ENCODE data around the gene PACS2.
"Not testable (repeated sequence)": the region's sequence is repeated elsewhere in the genome, so short reads cannot be mapped to it uniquely, and the experiment has no call there.

Gene PACS2

DNA sequence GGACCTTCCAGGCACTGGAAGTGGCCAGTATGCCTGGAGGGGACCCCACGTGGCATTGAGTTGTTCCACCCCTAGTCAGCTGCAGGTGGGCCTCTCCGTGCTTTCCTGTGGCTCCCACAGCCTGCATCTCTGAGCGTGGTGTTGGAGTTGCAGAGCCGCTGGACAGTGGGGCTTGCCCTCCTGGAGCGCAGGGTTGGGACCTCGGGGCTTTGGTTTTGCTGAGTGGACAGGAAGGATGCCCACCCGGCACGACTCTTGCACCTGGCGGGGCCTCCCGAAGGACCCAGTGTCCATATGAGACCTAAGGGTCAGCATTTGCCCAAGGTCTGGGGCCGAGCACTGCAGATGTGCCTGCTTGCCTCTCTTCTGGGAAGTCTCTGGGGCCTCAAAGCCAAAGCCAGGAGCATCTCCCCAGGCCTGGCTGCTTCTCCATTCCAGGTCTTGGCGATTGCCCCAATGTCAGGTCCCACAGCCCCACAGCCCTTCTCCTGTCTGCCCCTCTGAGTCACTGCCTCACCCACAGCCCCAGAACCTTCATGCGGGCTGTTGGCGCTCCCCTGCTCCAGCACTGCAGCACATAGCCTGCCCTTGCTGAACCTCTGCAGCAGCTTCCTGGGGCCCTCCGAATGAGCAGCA, 1.5 kb downstream of the PACS2 start:
- DNase-seq (ENCODE audit: low read depth in 2 of 2), result no peak

DNA sequence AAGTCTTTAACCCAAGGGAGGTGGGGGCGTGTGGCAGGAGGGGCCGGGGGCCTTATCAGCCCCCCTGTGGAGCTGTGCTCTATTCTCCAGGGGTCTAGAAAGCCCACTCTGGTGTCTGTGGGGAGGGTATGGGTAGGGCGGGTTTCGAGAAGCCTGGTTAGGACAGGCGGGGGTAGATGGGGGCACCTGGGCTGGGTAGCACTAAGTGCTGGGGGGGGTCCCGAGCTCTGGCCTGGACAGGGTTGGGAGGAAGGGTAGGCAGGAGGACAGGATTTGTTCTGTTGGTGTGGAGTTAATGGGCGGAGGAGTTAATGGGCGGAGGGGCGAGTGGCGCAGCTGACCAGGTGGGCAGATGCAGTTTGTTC, 2.0 kb downstream of the PACS2 start:
- no peak for DNase-seq (ENCODE audit: low read depth in 2 of 2)

DNA sequence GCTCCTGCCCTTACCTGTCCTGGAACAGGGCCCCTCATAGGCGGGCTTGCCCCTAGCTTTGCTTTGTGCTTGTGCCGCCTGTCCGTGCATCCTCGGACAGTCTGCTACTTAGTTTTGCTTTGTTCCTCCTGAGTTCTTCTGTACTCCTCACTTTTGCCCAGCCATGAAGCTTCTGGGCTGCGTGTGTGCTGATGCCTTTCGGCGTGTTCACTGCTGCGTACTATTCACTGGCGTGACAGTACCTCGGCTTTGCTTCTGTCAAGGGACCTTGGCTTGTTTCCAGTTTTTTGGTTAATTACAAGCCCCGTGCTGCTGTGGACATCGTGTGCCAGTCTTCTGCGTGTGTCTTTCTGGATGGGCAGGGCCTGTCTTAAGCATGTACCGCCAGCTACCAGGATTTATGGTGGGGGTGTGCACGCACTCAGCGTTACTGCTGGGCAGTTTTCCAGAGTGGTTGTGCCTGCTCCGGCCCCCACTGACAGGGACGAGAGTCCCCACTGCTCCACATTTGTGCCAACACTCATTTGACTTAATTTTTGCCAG, 2.5 kb downstream of the PACS2 start:
- DNase-seq (ENCODE audit: low read depth in 2 of 2), result no peak

DNA sequence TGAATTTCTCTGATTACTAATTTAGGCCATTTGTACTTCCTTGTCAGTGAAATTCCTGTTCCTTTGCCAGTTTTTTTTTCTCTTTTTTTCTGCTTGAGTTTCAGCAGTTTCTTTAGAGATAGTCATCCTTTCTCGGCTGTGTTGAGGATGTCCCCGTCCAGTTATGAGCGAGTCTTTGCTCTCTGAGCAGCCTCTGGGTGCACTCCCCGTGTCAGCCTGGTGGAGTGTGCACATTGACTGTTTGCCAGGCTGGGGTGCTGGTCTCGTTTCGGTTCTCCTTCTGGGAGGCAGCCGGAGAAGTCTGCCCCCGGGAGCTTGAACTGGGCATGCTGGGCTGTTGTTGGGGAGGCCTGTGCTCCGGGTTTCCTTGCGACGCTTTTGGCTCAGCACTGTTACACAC, 3.0 kb downstream of the PACS2 start:
- DNase-seq (ENCODE audit: low read depth in 2 of 2), result no peak

DNA sequence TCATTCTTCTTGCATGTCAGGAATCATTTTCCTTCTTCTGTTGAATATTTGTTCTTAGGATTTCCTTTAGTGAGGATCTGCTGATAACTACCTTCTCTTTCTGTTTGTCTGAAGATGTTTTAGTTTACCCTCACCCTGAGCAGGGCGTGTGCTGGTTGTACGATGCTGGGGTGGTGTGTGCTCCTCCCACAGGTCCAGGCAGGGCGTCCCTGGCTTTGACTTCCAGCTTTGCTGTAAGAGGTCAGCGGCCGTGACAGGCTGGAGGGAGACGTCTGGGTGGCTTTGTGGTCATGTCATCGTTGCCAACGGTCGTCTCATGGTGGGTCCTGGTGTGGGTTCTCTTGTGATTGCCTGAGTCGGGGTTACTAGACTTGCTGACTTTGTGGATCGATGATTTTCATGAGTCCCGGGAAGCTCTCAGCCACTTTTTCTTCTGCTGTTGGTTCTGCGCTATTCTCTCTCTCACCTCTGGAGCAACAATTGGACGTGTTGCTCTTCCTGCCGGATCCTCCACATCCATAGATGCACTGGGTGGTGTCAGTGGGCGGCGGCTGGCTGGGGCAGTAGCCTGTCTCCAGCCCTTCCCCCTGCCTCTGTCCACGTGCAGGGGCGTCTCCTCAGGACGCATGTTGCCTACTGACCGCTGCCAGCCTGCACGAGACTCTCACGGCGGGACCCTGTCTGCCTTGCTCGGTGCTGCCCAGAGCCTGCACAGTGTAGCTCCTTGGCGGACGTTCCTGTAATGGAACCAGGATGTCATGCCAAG, 8.4 kb downstream of the PACS2 start:
- no peak for DNase-seq (ENCODE audit: low read depth in 2 of 2)

DNA sequence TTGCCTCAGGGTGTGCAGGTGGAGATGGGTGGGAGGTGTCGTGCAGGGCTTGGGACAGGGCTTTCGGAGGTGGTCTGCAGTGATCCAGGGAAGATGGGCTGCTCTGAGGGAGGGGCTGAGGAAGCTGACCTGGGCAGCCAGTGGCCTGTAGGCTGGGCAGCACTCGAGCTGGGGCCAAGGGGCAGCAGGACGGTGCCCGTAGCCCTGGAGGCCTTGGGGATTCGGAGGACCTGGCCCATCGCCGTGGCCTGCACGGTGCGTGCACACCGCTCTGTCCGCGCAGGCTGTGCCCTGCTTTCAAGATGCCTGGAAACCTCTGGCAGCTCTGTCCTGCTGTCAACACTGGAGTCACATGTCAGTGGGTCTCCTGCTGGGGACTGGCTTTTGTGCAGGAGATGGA, 9.1 kb downstream of the PACS2 start:
- DNase-seq (ENCODE audit: low read depth in 2 of 2), result no peak

DNA sequence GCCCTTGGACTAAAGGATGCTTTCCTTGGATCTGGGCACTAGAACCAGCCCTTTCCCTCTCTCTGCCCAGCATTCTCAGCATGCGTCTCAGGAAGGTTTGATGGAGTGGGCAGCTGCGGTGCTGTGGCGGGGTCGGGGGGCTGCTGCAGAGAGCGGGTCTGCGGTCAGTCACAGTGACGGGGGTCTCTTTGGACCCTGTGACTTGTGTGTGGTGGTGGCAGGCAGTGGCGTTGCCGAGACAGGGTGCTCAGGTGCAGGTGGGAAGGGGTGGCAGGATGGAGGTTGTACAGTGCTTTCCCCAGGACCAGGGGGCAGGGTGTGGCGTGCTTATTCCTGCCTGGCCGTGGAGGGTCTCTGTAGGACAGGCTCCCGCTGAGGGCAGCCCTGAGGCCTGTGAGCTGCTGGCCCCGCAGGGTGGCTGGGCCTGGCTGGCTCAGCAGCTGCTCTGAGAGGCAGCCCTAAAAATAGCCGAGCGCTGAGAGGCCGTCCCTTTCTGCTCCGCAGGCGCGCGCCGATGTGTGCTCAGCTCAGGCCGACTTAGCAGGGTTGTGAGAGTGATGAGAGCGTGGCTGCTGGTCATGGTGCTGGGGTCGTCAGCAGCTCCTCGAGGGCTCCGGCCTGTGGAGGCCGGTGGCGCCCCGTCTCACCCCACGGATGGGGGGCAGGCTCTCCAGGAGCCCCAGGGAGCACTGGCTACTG, 9.7 kb downstream of the PACS2 start:
- no peak for DNase-seq (ENCODE audit: low read depth in 2 of 2)

DNA sequence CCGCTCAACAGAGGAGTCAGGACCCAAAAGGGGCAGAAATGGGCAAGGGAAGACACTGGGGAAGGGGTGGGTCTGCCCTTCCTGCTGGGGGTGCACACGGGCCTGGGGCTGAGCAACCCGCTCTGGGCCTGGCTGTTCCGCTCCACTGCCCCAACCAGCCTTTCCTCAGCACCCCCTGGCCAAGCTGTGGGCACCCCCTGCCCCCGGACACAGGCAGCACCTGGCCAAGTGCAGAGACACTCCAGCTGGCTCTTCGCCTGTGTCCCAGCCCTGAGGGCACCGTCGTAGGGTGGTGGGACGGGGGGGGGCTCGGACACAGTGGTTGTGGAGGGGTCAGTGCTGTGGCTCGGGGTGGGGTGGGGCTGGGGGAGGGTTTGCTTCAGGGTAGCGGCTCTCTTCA, 10.3 kb downstream of the PACS2 start:
- DNase-seq (ENCODE audit: low read depth in 2 of 2), result no peak

DNA sequence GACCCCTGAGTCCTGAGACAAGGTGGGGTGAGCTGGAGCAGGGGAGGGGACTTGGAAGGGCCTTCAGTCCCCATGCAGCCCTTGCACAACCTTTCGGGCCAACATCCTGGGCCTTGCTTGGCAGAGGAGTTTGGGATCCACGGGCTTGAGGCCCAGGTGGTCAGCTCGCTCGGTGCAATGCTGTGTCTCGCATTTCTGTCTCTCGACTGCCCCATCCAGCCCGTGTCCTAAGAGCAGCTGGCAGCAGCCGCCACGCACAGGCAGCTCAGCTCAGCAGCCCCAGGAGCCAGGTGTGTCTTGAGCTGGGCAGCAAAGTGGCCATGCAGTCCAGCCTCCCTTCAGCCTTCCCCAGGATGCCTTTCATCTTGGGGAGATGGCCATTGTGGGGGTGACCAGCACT, 10.8 kb downstream of the PACS2 start:
- no peak for DNase-seq (ENCODE audit: low read depth in 2 of 2)

DNA sequence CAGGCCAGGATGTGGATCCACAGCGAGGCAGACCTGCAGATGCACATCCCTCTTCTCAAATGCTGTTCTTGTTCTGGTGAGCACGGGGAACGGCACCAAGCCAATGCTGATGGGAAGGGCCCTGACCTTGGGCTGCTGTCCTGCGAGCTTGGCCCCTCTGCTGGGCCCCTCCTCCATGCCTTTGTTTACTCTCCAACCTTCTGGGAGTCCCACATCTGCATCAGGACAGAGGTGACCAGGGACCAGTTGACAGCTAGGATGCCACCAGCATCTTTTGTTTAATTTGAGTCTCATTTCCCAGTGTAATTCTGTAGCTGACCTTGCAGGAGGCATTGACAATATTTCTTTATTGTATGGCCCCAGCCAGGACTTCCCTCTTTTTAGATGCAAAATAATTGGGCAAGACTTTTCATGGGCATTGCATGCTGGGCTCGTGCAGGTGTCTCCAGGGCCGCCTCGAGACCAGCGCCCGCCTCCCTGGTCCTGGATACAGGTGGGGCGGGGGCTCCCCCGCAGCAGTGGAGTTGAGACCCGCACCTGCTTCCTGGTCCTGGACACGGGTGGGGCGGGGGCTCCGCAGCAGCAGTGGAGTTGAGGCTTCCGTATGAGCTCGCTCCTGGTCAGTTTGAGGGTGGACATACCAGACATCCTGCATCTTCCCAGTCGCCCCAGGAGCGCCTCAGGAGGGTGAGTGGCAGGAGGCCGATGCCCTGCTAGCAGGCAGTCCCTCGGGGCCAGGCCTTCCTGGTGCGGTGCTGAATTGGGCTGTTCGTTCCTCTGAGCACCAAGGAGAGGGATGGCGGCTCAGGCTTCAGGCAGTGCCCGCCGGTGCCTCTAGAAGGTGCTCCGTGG, 11.4 kb downstream of the PACS2 start:
- DNase-seq (ENCODE audit: low read depth in 2 of 2), result no peak

DNA sequence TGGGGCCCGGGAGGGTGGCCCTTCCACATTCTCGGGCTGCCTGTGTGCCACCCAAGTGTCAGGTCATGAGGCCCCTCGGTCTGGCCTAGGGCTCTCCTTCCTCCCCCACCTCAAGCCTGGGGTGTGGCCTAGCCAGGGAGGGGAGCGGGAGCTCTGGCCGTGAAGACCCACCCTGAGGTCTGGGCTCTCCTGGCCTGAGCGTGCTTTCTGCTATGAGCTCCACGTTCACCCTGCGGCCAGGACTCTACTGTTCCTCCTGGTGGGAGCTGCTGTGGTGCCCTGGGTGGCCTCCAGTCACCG, 12.0 kb downstream of the PACS2 start:
- no peak for DNase-seq (ENCODE audit: low read depth in 2 of 2)

DNA sequence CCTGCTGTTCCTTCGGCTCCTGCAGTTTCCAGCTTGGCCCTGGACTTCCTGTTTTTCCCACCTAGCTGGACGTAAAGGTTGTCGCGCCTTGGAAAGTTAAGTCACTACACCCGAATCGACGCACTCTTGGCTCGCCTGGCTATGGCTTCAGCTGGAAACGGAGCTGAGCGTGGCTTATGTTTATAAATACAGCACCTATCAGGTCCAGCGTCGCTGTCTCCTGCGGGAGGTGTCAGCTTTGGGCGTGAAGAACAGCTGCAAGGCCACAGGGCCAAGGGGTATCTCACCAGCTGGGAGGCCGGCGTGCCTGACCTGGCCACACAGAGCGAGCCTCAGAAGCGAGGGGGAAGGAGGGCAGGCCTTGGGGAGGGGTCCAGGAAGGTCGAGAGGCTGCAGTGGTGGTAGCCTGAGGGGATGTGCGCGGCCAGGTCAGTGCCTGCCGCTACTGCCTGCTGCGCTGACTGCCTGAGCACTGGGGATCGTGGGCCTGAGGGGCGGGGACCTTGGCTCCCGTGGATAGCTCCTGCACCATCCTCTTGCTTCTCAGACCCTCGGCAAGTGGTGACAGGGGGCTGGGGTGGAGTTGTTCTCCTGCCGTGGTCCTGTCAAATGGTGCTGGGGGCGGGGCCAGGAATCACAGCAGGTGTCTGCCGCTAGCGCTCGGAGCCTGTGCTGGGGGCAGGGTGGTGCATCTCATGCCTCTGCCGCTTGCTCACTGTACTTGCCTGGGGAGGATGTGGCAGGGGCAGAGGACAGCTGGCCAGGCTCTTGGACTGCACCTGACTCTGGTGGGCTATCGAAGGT, 12.5 kb downstream of the PACS2 start:
- DNase-seq (ENCODE audit: low read depth in 2 of 2), result no peak

DNA sequence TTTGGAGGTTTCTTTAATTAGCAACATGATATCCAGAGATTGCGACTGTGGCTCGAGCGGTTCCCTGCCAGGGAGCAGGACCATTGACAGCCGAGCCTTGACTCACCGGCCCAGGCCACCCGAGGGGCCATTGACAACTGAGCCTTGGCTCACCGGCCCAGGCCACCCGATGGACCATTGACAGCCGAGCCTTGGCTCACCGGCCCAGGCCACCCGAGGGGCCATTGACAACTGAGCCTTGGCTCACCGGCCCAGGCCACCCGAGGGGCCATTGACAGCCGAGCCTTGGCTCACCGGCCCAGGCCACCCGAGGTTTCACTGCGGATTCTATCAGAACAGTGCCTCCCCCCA, 13.1 kb downstream of the PACS2 start:
- not testable (repeated sequence) for DNase-seq (ENCODE audit: low read depth in 2 of 2)

DNA sequence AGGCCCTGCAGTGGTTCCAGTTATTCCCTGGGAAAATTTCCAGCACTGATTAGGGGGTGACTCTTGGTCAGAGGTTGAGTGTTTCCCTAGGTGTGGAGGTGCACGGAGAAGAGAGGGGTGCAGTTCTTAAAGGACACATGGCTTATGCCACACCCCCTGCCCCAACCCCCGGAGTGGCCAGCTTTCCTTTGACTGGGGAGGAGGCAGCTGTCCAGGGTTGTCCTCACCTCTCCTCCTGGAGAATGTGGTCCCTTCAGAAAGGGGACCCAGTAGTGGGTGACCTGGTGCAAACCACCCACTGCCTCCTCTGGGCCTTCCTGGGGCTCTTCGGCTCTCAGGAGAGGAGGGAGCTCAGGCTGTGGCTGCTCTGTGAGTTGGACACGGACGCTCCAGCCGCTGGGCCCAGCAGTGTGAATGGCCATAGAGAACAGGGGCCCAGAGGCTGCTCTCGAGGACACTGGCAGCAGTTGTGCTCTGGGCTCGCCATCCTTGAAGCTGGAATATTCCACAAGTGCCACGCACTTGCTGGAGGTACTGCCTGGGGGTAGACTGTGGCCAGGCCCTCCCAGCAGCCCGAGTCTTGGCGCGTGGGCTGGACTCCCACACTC, 13.6 kb downstream of the PACS2 start:
- DNase-seq (ENCODE audit: low read depth in 2 of 2), result no peak

DNA sequence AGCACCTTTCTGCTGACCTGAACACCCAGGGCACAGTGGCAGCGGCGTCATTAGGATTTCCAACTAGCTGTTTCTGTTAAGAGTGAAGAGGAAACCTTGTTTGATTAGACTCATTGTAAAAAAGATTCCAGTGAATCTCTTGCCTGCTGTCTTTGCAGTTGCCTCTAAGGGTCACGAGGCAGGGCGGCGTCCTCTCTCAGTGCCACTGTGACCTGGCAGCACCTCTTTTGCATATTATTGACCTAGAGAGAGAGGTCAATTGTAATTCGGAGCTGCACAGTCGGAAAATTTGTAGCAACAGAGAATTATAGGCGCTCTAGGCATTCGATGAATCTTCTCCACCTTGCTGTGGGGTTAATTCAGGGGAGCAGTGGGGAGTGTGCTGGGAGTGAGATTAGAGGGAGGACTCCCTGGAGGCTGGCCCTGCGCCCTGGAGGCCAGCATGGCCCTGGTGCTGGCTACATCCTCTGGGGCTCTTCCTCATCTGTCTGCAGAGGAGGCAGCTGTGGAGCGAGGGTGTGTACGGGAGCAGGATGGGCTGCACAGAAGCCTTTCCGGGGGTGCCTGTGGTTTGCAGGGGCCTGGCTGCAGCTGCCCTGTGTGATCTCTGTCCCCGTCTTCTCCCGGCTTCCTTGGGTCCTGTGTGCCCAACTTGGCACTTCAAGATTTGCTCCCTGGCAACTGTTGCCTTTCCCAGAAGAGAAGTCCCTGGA, 14.3 kb downstream of the PACS2 start:
- DNase-seq (ENCODE audit: low read depth in 2 of 2), result no peak

DNA sequence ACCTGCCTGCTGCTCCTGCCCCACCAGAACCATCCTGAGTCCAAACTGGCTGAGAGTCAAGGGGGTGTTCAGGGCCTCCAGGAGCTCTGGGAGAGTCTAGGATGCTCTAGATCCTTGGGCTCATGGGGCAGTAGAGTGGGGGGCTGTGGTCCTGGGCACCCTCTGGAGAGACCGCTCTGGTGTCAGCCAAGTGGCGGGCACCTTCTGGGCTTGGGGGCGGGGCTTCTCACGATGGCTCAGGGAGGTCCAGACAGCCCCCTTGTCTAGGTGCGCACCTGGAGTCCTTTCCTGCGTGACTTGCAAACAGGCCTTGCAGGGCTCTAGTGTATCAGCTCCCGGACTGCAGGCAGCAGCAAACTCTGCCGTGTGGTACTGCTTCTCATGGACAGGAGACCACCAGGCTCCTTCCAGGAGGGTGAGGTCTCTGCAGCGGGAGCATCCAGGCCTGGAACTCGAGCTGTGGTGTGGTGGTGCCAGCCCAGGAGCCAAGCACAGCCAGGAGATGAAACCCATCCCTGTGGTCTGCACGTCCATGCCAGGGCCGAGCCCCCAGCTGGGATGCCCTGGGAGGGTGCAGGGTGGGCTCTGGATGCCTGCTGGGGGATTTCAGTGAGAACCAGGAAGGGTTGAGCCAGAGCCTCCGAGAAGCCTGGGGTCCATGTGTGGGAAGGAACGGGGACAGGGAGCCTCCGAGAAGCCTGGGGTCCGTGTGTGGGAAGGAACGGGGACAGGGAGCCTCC, 15.0 kb downstream of the PACS2 start:
- DNase-seq (ENCODE audit: low read depth in 2 of 2), result no peak

DNA sequence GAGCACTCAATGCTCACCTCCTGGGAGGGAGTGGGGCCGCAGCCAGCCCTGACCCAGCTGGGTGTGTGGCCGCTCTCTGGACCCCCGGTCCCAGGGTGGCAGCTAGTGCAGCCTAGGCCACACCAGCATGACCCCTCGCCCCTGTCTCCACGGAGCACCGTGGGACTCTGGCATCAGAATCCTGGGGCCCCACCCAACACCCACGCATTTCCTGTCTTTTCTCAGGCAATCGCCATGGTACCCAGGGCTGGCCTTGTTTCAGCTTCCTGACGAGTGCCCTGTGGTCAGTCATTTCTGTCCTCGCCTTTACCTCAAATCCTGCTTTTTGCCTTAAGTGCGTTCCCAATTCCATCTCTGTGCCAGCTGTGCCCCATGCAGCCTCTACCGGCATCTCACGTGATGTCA, 15.9 kb downstream of the PACS2 start:
- no peak for DNase-seq (ENCODE audit: low read depth in 2 of 2)

DNA sequence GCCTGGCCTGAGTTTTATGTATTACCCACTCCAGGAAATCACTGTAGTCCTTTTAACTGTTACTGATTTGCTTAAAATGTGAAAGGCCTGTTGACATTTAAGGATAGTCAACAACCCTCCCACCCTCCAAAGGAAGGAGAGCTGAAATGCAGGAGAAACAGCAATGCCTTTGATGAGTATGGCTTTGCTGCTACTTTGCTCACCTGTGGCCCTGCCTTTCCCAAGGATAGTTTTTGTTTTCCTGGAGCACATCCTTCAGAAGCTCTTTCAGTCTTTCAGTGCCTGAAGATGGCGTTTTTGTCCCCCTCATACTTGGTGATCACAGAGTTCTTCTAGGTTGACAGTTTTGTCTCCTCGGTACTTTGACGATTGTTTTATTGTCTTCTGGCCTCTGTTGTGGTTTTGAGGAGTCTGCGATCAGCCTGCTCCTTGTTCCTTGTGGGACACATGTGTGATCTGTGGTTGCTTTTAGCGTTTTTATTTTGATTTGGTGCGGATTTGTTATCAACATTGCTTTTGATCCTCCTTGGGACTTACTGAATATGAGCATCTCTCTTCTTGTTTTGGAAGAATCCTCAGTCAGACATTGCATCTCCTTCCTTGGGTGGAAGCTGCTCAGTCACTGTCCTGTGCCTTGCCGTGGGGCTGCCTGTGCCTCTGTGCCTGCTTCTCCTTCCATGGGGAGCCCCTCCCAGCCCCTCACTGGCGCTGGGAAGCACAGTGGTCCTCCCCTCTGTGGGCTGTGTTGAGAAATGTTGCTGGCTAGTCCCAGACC, 17.2 kb downstream of the PACS2 start:
- no peak for DNase-seq (ENCODE audit: low read depth in 2 of 2)

DNA sequence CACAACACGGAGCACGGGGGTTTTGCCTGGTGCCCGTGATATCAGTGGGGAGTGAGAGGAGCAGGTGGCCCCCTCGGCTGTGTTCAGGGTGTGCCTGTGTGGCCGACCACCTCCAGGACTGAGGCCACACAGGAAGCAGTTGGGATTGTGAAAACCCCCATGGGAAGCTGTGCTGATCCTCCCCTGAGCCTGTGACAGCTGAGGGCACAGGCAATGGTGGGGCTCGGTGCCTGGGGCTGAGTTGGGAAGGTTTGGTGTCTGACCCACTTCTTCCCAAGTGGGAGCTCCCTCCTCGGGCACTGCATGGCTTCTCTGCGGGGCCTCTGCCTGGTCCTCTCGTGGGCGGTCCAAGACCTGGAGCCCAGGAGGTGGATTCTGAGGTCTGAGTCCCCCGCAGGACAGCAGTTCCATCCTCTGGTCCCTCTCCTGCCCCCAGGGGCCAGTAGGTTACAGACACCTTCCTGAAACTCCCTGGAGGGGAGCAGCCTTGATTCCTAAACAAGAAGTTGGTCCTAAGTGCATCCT, 17.9 kb downstream of the PACS2 start:
- no peak for DNase-seq (ENCODE audit: low read depth in 2 of 2)
